GM12801 (cell line): ENCODE results near the gene NEK6.

ENCODE experiments used
- TF ChIP-seq, protein P1 (sequence below): IDR thresholded peaks from one replicate; pipeline ENCODE4 v1.5.1; 2011; ENCODE audit warnings: control low read depth; ENCODE audit not compliant: insufficient read length; ENCODE audit errors: extremely low read depth

The NEK6 gene

GRCh38 chr9:124369231-124369797 is 111.6 kb downstream of the NEK6 start:
- TF ChIP-seq, protein P1, sequence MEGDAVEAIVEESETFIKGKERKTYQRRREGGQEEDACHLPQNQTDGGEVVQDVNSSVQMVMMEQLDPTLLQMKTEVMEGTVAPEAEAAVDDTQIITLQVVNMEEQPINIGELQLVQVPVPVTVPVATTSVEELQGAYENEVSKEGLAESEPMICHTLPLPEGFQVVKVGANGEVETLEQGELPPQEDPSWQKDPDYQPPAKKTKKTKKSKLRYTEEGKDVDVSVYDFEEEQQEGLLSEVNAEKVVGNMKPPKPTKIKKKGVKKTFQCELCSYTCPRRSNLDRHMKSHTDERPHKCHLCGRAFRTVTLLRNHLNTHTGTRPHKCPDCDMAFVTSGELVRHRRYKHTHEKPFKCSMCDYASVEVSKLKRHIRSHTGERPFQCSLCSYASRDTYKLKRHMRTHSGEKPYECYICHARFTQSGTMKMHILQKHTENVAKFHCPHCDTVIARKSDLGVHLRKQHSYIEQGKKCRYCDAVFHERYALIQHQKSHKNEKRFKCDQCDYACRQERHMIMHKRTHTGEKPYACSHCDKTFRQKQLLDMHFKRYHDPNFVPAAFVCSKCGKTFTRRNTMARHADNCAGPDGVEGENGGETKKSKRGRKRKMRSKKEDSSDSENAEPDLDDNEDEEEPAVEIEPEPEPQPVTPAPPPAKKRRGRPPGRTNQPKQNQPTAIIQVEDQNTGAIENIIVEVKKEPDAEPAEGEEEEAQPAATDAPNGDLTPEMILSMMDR: no peak

- TF ChIP-seq, protein P1: no peak
Measured at GRCh38 chr9:124370896-124371582, 113.3 kb downstream of the NEK6 start.

DNA sequence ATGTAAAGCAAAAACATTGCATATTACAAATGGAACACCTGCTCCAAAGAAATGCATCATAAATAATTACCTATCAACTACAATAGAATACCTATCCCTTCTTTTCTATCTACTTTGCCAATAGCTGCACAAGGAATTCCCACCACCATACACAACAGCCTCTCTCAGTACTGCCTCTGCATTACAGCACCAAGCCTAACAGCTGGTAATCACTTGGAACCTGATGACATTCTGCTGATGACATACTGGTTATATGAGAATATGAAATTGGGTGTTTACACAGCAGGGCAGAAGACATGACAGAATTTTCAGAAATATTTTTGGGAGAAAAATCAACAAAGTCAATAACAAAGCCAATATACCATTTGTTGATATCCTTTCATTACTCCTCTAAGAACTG is 114.3 kb downstream of the NEK6 start:
- TF ChIP-seq, protein P1: no peak

GRCh38 chr9:124373386-124373785 is 115.6 kb downstream of the NEK6 start:
- TF ChIP-seq, protein P1: no peak

DNA sequence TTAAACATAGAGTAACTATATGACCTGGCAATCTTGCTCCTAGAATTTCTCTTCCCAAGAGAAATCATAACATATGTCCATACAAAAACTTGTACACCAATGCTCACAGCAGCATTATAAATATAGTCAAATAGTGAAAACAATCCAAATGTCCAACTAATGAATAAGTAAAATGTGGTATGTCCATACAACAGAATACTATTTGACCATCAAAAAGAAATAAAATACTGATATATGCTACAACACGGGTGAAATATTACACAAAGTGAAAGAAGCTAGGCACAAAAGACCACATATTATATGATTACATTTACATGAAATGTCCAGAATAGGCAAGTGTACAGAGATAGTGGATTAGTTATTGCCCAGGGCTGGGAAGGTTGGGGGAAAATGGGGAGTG is 116.1 kb downstream of the NEK6 start:
- TF ChIP-seq, protein P1: no peak

DNA sequence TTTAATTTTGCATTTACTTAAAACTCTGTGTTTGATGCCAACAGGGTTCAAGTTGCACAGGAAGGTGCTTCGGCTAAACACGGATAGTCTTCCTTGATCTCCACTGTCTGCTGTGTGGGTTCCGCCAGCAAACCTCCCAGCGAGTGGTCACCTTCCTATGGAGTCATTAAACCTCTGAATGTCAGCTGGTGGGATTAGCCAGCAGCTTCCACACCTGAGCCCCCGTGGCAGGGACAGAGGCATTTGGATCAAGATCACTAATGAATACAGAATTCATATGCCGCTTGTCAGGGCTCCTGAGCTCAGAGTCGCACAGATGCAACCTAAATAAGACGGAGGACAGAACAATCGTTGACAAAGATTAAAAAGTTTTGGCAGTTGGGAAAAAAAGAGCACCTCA is 118.0 kb downstream of the NEK6 start:
- TF ChIP-seq, protein P1: no peak

DNA sequence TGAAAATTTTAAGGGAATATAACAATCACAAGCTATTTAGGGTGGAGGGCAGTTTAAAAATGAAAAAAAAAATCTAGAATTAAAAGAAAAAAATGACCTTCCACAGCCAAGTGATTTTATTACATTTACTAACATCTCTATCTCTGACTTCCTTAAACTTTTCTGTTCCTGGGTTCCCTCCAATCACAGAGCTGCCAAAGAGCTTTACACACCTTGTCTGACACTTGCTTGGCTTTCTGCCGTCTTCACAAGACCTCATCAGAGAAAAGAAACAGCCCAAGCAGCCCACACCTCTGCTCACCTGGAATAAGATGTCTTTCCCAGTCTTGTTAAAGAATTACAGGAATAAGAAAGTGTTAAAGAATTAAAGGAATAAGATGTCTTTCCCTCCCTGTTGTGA is 118.6 kb downstream of the NEK6 start:
- TF ChIP-seq, protein P1: no peak
